K562 (cell line): ENCODE data around the gene ZNF74.
"Not testable (repeated sequence)": the region's sequence is repeated elsewhere in the genome, so short reads cannot be mapped to it uniquely, and the experiment has no call there.

ENCODE experiments used
- CBX8 ChIP-seq: fragments of 200-600 bp; sonication (generic); IDR thresholded peaks from 2 replicates; pipeline ENCODE4 v1.6.1; 2012; ENCODE audit warnings: borderline replicate concordance, mixed run types, low read depth, mild to moderate bottlenecking, moderate library complexity, mixed read lengths, low read length, control low read depth, inconsistent platforms; ENCODE audit not compliant: poor library complexity, severe bottlenecking; ENCODE audit errors: extremely low read depth
- CTCFL ChIP-seq: IDR thresholded peaks from 2 replicates; pipeline ENCODE4 v1.6.1; 2011; ENCODE audit warnings: borderline replicate concordance, low read depth, mild to moderate bottlenecking, moderate library complexity, low read length; ENCODE audit not compliant: insufficient read depth, poor library complexity, severe bottlenecking
- ERF ChIP-seq: fragments of 450-650 bp; formaldehyde crosslinking; IDR thresholded peaks from 2 replicates; pipeline ENCODE4 v1.4.0; 2020; ENCODE audit warnings: mild to moderate bottlenecking, mixed read lengths
- MXI1 ChIP-seq: IDR thresholded peaks from 2 replicates; pipeline ENCODE4 v1.6.1; 2011; ENCODE audit warnings: low read depth, mild to moderate bottlenecking, improper control_type of control experiment, low read length
- MYC ChIP-seq, 2 experiments: fragments of 250-450 bp in 1 of 2; sonication (Bioruptor Pico) in 1 of 2; IDR thresholded peaks; 2 replicates each; pipeline versions ENCODE4 v1.5.1 to v1.6.1; 2012 to 2021; ENCODE audit warnings: low read depth in 2 of 2, borderline replicate concordance in 1 of 2, improper control_type of control experiment in 1 of 2, low read length in 1 of 2, mild to moderate bottlenecking in 1 of 2, moderate library complexity in 1 of 2
- NR3C1 ChIP-seq: sonication (generic); formaldehyde crosslinking; IDR thresholded peaks from 2 replicates; pipeline ENCODE4 v1.8.1; 2022; ENCODE audit warnings: missing genetic modification reagents
- POLR2A ChIP-seq: fragments of 450-650 bp; conservative IDR thresholded peaks from 2 replicates; pipeline ENCODE4 v1.6.1; 2016
- POLR3A ChIP-seq: IDR thresholded peaks from 2 replicates; pipeline ENCODE4 v1.6.1; 2011; ENCODE audit warnings: borderline replicate concordance, mild to moderate bottlenecking, moderate library complexity; ENCODE audit not compliant: insufficient read length, insufficient read depth; ENCODE audit errors: extremely low read depth
- RFX5 ChIP-seq: IDR thresholded peaks from 2 replicates; pipeline ENCODE4 v1.6.1; 2011; ENCODE audit warnings: low read depth, mild to moderate bottlenecking, improper control_type of control experiment, low read length
- SIN3B ChIP-seq: fragments of 450-650 bp; IDR thresholded peaks from 2 replicates; pipeline ENCODE4 v1.6.1; 2017; ENCODE audit warnings: low read depth, mild to moderate bottlenecking, moderate library complexity
- SMARCC2 ChIP-seq: fragments of 450-650 bp; IDR thresholded peaks from 2 replicates; pipeline ENCODE4 v1.6.1; 2017; ENCODE audit warnings: antibody characterized with exemption, moderate library complexity, mild to moderate bottlenecking, low read depth
- STAT5A ChIP-seq: IDR thresholded peaks from 2 replicates; pipeline ENCODE4 v1.6.1; 2012; ENCODE audit warnings: low read length, inconsistent platforms, borderline replicate concordance
- UBTF ChIP-seq, 2 experiments: IDR thresholded peaks; 2 replicates each; pipeline ENCODE4 v1.6.1; 2012; ENCODE audit warnings: improper control_type of control experiment in 2 of 2, low read depth in 2 of 2, low read length in 2 of 2, borderline replicate concordance in 1 of 2
- TF ChIP-seq, protein P1 (sequence below), 3 experiments: IDR thresholded peaks in 2 of 3; conservative IDR thresholded peaks in 1 of 3; 2 replicates each; pipeline ENCODE4 v1.5.1; 2011 to 2012; ENCODE audit warnings: low read length in 3 of 3, mild to moderate bottlenecking in 3 of 3, control low read depth in 2 of 3, improper control_type of control experiment in 1 of 3, inconsistent platforms in 1 of 3, low read depth in 1 of 3, mixed read lengths in 1 of 3, moderate library complexity in 1 of 3; ENCODE audit not compliant: insufficient read depth in 2 of 3

DNA sequence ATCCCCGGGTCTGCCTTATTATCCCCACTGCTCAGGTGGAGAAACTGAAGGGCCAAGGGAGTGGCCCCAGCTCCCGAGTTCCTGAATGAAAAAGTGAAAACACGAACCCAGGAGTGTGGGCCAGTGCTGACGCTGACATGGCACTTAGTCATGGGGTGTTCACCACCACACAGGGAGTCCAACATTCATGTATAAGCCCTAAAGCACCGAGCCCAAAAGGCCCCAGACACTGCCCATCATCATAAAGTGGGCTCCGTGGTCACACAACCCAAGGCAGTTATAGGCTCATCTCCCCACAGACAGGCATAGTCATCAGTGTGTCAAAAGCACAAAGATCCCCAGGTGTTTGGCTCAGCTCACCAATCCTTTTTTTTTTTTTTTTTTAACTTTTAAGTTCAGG, 41.4 kb upstream of the ZNF74 start:
- not testable (repeated sequence) for TF ChIP-seq RFX5; POLR3A; NR3C1 (CRISPR knock-in tag); MYC (IDR thresholded peaks at IDR 0.05; ENCODE audit: low read depth, low read length); MYC (CRISPR knock-in tag; IDR thresholded peaks at IDR 0.05; ENCODE audit: borderline replicate concordance, low read depth); UBTF (IDR thresholded peaks at IDR 0.05; ENCODE audit: borderline replicate concordance in 1 of 2, low read depth in 2 of 2, low read length in 2 of 2); SMARCC2; STAT5A; CBX8; MXI1; ERF (CRISPR knock-in tag); CTCFL; SIN3B; POLR2A
- TF ChIP-seq, protein P1, sequence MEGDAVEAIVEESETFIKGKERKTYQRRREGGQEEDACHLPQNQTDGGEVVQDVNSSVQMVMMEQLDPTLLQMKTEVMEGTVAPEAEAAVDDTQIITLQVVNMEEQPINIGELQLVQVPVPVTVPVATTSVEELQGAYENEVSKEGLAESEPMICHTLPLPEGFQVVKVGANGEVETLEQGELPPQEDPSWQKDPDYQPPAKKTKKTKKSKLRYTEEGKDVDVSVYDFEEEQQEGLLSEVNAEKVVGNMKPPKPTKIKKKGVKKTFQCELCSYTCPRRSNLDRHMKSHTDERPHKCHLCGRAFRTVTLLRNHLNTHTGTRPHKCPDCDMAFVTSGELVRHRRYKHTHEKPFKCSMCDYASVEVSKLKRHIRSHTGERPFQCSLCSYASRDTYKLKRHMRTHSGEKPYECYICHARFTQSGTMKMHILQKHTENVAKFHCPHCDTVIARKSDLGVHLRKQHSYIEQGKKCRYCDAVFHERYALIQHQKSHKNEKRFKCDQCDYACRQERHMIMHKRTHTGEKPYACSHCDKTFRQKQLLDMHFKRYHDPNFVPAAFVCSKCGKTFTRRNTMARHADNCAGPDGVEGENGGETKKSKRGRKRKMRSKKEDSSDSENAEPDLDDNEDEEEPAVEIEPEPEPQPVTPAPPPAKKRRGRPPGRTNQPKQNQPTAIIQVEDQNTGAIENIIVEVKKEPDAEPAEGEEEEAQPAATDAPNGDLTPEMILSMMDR (IDR thresholded peaks at IDR 0.05 in 2 of 3, conservative IDR thresholded peaks at IDR 0.05 in 1 of 3; ENCODE audit: insufficient read depth in 2 of 3, low read depth in 1 of 3, low read length in 3 of 3): not testable (repeated sequence)
